Myocyte (in vitro differentiated cells): ENCODE data around the gene AKAP10. TPM values are rescaled to one million over a fixed set of nuclear protein-coding genes. Genes with fewer than 3 reads are reported as not detected.
"Not testable (repeated sequence)": the region's sequence is repeated elsewhere in the genome, so short reads cannot be mapped to it uniquely, and the experiment has no call there.

Experiments
- DNase-seq: peaks from one replicate; pipeline ENCODE4 v3.0.0-alpha.2; 2012; ENCODE audit warnings: low read depth
- total RNA-seq: library from RNA; depleted of rRNA; stranded (reverse); fragments of >200 nt; gene quantifications from 2 replicates; pipeline ENCODE4 v1.2.3, GENCODE V29; 2014

The AKAP10 gene
- total RNA-seq, 1 donor from 2014 or later, result 23.0 TPM

DNA sequence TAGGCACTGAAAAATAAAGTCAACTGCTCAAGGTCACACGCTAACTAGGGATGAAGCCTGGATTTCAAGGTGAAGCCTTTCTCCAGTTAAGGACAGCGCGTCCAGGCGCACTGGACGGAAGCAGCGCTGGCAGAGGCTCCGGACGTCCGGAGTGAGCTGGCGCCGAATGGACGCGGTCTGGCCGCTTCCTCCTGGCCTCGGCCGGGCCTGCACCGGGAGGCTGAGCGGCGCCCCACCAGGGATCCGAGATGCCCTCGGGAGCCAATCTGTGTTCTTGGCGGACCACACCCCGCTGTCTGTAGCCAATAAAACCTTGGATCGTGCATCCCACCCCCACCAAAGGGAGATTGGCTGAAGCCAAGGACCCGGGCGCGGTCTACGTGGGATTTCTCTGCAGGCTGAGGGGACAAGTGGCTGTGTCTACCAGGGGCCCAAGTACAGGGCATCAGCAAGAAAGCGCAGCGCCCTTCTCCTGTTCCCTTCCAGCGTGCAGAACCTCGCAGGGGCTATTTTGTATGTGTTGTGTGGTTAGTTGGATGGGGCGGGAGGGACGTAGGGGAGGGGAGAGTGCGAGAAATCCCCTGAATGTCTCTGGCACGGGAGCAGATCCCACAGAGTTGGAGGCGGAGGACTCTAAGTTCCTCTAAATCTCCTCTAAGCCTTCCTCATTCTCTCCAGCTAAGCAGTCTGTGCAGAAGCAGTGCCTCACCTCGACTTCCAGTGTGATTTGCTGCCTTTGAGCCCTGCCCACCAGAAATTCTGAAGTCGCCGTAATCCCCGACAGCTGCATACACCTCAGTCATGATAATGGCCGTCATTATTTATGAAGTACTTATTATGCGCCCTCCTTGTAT is 2.5 kb upstream of the AKAP10 start:
- no peak for DNase-seq

DNA sequence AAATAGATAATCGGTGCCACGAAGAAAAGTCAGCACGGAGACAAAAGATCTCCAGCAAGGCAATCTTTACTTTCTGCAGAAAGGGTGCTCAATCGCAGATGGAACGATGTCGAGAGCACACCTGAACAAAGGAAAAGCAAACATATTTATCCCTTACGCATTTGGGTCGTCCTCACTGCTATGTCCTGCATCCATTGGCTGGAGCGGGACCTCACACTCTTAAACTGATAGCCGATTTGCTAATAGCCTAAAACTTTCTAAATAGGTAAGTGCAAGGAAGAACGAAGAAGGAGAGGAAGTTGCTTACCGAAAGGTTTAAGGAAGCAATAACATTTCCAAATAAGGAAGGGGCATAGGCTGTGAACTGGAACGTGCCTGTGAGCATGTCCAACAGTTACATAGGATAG is 1.2 kb upstream of the AKAP10 start:
- no peak for DNase-seq

DNA sequence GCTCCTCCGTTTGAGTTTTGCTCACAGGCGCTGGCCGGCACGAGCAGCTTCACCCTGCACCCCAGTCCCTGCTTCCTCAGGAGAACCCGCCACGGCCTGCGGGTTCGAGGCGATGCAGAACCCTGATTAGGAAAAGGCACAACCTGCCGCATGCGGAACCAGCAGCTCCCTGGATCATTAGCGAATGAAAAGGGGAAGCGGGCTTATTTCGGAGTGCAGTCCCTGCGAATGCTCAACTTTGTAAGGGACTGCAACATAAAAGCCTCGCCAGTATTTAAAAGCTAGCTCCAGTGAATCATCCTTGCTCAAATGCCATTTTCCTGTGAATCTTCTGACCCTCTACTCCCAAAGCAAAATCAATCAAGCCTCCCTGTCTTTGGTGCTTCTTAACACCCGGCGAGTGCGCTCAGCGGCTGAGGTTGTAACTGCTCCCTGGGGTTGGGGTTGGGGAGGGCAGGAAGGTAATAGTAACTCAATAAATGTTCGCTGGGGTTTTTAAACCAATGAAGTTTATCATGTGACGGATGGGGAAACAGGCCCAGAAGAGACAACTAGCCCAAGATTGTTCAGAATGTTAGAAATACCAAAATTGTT is 678 bp upstream of the AKAP10 start:
- DNase-seq, result no peak

DNA sequence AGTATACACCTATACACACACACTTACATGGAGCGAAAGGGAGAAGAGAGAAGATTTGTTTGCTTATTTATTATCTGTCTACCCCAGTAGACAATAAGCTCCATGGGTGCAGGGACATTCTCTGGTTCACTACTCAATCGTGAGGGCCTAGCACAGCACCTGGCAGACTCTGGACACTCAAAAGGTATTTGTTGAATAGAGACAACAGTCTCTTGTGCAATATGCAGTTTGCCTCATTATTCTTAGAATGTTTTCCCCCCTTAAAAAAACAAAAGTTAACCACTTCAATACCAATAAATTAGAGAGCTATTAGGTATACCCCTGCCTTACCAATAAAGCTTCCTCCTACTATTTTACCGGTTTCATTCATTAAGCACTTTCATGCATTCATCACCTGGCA is 2.0 kb downstream of the AKAP10 start:
- no peak for DNase-seq

DNA sequence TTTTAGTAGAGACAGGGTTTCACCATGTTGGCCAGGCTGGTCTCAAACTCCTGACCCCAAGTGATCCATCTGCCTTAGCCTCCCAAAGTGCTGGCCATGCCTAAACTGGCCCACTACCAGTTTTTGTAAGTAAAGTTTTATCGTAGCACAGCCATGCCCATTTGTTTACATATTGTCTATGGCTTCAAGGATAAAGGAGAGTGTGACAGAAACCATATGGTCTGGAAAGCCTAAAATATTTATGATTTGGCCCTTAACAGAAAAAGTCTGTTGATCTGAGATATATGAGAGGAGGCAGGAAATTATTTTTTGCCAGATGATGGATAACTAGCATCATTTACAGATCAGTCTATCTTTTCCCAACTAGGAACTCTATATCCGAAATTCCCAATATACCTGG is 4.5 kb downstream of the AKAP10 start:
- no peak for DNase-seq

DNA sequence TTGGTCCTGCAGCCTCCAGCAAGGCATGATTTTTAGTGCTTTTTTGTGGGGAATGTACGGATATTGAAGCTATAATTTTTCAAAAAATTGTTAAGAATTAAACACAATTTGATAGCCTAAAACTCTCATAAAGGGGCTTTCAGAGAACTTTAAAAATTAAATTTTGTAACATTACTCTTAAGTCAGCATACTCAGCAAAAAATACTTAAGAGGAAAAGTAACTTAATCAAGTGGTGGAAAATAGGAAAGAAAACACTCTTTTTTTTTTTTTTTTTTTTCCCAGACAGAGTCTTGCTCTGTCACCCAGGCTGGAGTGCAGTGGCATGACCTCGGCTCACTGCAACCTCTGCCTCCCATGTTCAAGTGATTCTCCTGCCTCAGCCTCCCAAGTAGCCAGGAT is 14.7 kb downstream of the AKAP10 start:
- not testable (repeated sequence) for DNase-seq

DNA sequence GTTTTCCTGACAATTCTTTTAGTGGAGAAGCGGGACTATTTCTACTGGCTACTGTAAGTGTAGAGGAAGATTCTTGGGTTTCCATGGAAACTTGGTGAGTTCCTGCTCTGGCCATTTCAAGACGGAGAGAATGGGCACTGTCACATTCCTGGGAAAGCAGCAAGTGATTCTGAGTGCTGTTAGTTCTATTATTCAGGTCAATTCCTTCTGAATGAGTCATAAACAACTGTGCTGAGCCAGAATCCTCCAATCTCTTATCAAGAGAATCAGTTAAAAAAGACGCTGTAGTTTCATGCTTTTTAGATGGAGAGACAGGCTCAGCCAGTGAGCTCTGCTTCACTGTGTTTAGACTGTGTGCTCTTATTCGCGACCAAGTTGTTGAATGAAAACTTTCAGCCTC is 19.6 kb downstream of the AKAP10 start:
- peak; percentile 78 for DNase-seq

DNA sequence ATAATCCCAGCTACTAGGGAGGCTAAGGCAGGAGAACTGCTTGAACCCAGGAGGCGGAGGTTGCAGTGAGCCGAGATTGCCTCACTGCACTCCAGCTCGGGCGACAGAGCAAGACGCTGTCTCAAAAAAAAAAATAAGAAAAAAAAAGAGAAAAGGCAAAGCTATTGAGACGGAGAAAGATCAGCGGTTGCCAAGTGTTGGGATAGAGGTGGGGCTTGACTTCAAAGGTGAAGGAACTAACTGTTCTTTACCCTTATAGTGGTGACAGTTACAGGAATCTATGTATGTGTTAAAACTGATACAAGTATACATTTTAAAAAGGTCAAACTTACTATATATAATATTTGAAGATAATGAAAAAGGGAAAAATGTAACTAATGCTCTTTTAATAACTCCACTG is 22.5 kb downstream of the AKAP10 start:
- DNase-seq, result no peak

DNA sequence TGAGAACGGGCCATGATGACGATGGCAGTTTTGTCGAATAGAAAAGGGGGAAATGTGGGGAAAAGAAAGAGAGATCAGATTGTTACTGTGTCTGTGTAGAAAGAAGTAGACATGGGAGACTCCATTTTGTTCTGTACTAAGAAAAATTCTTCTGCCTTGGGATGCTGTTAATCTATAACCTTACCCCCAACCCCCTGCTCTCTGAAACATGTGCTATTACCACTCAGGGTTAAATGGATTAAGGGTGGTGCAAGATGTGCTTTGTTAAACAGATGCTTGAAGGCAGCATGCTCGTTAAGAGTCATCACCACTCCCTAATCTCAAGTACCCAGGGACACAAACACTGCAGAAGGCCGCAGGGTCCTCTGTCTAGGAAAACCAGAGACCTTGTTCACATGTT is 26.2 kb downstream of the AKAP10 start:
- not testable (repeated sequence) for DNase-seq

DNA sequence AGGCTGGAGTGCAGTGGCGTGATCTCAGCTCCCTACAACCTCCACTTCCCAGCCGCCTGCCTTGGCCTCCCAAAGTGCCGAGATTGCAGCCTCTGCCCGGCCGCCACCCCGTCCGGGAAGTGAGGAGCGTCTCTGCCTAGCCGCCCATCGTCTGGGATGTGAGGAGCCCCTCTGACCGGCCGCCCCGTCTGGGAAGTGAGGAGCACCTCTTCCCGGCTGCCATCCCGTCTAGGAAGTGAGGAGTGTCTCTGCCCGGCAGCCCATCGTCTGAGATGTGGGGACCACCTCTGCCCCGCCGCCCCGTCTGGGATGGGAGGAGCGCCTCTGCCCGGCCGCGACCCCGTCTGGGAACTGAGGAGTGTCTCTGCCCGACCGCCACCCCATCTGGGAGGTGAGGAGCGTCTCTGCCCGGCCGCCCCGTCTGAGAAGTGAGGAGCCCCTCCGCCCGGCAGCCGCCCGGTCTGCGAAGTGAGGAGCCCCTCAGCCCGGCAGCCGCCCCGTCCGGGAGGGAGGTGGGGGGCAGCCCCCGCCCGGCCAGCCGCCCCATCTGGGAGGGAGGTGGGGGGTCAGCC is 26.9 kb downstream of the AKAP10 start:
- not testable (repeated sequence) for DNase-seq

DNA sequence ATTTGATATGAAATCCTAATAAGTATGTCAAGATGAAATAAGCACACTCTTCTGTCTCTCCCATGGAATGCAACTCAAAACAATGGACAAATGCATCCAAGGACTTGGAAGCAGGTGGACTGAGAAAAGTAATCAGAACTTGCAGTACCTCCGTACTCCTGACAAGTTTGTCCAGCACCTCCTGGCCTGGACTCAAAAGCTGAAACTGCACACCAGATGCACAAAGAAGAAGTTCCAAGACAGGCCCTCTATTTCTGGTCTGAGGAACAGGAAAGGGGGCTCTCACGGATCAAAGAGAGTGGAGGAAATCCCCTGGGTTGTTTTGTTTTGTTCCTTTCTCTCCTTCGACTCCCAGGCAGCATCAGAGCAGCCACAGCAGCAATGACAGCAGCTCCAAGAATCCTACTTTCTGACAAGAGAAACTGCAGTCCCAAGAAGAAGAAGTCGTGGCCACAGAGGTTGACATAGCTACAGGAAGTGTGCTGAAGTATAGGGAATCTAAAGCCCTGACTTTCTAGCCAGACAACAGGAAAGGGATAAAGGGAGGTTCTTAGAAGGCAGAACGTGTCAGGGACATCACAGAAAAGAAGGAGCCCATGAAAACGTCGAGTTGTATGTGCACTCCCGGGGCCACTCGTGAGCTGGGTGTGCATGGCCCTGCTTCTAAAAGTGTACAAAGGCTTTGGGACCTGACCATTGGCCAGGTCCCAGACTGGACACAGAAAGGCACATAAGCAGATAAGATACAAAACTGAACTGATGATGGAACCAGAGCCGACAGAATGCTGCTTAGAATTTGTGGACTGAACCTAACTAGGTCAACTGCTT is 29.3 kb downstream of the AKAP10 start:
- no peak for DNase-seq

DNA sequence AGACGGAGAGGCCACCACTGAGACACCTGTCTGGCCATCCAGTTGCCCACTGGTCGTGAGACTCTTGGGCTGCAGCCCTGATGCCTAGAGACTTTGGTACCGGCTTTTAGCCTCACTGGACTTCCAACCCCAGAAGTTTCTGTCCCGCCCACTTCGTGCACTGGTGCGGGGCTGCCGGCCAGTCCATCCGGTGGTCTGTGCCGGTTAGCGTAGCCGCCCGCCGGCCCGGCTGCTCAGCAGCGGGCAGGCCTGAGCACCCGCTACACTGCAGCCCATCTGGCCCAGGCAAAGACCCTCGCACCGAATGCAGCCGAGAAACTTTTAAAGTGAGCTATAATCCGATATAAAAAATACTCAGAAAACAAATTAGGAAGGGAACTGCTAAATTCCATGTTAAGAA is 30.7 kb downstream of the AKAP10 start:
- no peak for DNase-seq

DNA sequence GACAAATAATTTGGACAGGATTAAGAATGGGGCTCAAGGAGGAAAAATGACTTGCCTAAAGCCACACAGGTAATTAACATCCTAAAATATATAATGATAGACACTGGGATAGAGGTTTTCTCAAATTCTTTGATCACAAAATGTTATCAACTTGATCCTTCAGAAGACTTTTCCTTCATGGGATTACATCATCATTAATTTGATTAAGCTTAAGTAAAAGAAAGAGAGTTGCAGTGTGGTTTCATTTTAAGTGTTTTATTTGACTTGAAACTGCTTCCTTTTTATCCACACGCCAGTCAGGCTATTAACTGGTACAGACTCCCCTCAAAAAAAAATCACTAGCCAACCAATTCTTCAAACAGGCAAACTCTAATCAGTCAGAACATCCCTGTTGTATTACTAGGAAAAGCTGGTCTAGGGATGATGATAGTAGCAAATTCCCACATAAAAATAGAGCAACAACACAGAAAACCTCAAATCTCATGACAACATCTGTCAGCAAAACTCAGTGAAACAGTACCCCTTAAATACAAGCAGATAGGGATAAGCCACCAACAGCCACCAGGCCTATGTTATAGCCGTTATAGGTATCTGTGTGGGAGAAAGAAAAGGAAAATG is 32.5 kb downstream of the AKAP10 start:
- peak; percentile 6 for DNase-seq

DNA sequence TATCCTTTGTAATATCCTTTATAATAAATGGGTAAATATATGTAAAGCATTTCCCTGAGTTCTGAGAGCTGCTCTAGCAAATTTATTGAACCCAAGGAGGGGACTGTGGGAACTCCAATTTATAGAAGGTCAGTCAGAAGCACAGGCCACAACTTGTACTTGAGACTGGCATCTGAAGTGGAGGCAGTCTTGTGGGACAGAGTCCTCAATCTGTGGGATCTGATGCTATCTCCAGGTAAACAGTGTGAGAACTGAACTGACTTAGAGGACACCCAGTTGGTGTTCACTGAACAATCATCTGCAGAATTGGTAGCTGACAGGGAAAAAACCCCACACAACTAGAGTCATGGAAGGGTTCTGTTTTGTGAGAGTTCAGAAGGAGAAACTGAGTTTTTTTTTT is 34.0 kb downstream of the AKAP10 start:
- no peak for DNase-seq

DNA sequence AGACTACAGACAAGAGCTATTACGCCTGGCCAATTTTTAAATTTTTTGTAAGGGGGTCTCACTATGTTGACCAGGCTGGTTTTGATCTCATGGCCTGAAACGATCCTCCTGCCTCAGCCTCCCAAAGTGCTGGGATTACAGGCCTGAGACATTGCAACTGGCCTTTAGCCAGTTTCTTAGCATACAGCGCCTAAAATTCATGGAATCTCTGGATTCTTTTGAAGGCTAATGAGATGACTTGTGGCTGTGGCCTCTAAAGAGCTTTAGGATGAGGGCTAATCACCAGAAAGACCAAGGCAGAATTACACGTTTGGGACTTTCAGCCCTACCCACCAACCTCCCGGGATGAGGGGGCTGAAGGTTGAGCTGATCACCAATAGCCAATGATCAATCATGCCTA is 34.6 kb downstream of the AKAP10 start:
- DNase-seq, result no peak

DNA sequence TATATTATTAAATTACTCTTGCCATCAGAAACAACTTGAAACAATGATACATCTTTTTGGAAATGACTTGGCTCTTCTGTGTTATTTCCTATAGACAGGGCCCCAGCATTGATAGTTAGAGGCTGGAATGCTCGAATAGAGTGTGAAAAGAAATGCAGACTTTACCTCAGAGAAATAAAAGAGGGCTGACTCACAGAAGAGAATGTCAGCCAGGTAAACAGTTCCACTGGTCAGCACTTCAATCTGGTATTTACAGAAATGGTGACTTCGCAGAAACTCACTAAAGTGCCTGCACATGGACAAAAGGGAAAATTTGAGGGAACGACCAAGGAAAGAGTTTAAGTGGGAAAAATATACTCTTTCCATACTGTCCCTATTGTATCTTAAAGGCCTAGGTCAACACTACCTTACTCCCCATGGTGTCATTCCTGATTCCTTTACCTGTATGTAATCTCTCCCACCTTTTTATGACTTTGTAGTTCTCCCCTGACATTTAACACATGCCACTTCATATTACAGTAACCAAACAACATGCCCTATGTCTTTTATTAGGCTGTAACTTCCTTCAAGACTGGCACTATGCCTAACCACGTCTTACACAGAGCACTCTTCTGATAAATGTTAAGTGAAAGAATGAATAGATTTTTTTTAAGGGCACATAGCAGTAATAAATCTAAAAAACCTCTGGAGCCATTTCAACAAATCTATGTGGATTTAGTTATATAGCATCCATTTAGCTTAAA is 36.7 kb downstream of the AKAP10 start:
- peak; percentile 48 for DNase-seq

DNA sequence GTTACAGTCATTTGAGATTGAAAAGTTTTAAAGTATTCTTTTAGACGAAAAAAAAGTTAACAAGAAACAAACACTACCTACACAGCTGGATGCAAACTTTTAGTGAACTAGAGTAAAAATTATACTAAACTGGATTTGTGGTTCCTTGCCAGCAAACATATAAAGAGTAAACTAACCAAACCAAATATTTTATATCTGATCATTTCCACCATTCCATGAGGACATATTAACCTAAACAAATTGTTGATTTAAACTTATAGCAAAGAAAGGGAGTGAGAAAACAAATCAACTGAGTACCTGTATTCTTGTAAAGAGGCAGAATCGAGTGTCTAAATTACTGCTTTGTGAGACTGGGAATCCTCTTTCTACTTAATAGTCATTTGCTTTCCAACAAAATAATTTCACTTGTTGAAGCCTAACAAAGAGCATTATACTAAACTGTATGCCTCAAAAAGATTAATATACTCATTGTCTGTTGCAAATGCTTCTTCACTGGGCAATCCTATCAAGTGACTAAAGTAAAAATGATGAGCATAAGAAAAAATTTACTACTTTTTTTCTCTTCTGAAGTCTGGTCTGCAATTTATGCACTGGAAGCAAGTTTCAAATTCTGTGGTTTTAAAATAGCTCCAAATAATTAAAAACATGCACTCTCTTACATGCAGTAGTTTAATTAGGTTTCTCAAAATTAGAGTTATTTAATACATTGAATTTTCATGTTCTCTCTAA is 37.5 kb downstream of the AKAP10 start:
- DNase-seq, result no peak

DNA sequence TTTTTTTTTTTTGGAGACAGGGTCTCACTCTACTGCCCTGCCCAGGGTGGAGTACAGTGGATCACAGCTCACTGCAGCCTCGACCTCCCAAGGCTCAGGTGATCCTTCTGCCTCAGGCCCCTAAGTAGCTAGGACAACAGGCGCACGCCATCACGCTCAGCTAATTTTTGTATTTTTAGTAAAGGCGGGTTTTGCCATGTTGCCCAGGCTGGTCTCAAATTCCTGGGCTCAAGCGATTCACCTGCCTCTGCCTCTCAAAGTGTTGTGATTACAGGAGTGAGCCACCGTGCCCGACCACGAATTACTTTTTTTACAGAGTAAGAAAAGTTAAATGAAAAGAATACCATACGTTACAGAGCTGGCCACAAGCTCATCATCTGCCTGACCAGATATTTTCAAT is 38.9 kb downstream of the AKAP10 start:
- peak; percentile 43 for DNase-seq

DNA sequence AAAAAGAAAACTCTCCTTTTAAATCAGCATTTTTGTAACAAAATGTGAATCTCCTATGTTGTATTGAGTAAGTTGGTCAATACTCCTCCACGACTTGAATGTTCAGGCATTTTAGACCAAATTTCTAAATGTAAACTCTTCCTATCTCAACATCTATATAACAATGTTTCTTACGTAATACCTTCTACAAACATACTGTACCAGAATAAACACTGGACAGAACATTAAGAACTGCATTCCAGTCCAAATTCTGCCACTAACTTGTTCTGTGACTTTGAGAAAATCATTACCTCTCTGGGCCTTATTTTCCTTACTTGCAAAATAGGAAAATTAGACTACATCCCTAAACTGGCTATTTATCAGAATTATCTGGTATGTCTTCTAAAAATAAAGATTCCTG is 40.1 kb downstream of the AKAP10 start:
- no peak for DNase-seq

DNA sequence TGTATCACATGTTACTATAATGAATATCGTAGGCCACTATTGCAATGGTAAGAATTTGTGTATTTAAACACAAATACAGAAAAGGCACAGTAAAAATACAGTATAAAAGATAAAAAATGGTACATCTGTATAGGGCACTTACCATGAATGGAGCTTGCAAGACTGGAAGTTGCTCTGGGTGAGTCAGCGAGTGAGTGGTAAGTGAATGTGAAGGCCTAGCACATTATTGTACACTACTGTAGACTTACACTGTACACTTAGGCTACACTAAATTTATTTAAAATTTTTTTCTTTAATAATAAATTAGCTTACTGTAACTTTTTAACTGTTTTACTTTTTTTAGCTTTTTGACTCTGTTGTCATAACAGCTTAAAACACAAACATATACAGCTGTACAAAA is 42.5 kb downstream of the AKAP10 start:
- DNase-seq, result no peak
